Epithelial cell of umbilical artery (primary cell): ENCODE measurements around the gene GID4. TPM values are rescaled to one million over a fixed set of nuclear protein-coding genes. Genes with fewer than 3 reads are reported as not detected.

Experiments
- total RNA-seq: library from RNA; depleted of rRNA; stranded (reverse); fragments of >200 nt; gene quantifications from 2 replicates; pipeline ENCODE4 v1.2.3, GENCODE V29; 2014

GID4 gene
- 3.9 and 5.8 TPM in 2 replicates for total RNA-seq

DNA sequence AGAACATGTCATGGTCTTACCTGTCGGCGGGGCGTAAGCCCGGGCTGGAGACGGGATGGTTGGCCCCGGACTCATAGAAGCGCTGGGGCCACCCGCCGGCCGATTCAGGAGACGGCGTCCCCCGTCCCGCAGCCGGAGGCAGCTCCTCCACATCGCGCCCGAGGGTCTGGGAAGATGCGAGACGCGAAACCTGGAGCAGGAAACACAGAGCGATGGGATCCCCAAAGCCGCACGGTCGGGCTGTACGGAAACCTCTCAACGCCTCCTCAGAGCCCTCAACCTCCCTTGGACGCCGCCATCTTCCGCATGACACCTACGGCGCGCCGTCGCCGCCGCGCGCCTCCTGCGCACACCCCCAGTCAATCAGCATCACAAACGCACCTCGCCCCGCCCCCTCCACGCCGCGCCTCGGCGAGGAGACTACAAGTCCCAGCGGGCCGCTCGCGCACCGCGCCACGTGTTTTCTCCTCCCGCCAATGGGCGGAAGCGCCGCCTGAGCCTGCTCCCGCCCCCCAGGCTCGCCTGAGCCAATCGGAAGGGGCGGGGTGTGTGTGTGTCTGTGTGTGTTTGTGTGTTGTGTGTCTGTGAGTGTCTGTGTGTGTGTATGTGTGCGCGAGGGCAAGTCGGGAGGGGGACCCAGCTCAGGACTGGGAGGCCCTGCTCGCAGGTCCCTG is at the start of gene GID4, which contains the start of gene ATPAF2:
GID4 (plus strand) TSS at position 548 of the 674 bp plus-strand sequence; CDS start at position 605, 57 bp downstream.
ATPAF2 (minus strand) TSS at position 308 of the 674 bp plus-strand sequence; CDS start at position 153, 155 bp downstream.

DNA sequence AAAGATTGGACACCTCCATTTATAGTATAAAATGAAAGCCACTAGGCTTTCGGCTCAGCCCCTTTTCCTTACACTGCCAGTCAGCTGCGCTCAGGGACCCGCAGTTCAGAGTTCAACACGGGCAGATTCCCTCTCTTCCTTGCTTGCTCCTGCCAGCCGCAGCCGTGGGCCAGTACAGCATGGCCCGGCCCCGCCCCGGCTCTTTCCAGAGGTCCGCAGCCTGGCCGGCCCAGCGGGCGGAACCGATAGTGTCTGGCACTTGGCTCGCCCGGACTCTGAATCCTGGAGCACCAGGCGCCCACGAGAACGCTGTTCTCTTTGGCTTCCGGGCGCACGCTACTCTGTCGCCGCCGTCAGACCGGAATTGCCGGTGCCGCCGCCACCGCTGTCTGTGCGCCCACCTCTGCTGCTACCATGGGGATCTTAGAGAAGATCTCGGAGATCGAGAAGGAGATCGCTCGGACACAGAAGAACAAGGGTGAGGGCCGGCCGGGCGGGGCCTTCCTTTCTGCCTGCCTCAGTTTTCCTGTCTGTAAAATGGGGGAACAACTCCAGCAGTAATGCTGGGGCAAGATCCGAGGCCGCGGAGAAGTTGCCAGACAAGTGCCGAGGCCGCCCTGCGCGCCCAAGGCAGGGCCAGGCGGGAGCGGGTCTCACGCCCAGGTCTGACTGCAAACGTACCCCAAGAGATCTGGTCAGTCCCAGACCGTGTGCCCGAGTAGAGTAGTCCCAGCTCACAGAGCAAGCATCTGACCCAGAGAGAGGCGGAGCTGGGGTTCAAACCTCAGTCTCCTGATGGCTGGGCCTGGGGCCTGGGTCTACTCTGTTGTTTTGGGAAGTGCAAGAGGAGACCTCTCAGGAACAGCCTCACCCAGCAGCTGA is 48.6 kb downstream of the GID4 start, which contains the start of gene DRG2:
DRG2 (plus strand) TSS at position 339 of the 882 bp plus-strand sequence; CDS start at position 415, 76 bp downstream.

DNA sequence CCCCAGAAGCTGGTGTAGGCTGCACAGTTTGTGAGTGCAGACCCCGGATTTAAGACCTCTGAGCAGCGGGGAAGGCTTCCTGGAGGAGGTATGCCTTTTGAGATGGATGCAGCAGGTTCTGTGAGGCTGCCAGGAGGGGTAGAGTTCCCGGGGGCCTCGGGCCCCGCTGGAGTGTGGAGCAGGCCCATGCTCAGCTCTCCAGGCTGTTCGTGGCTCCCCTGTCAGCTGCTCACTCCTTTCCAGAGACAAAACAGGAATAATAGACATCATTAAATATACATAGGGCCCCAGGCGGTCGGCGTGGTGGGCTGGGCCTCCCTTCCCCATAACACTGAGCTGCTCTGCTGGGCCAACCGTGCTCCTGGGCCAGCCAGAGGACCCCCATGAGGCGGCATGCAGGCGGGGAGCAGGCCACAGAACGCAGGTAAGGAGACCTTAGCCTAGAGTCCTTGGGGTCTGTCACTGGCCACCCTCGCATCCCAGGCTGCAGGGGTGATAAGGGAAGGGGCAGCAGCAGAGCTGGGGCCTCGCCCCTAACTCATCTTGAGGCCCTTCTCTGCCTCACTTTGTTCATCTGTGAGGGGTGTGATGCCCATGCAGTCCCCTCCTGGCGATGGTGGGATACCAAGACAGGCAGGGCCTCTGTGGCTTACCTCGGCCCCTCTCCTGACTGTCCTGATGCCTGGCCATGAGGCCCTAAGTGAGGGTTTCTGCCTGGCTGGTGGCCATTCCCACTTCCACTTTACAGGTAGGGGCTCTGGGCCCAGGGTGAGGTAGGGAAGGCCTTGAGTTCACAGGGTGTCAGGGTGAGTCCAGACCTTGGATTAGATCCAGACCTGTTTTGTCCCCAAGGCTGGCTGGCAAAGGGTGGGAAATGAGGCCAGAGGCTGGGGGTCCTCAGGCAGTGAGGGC is 69.4 kb downstream of the GID4 start, which contains the start of gene MYO15A:
MYO15A (plus strand) TSS at position 356 of the 912 bp plus-strand sequence. CDS start 10,045 bp downstream, outside the sequence.

Other genes starting within 250 kb of the GID4 start
- gene SREBF1, start 202.4 kb upstream of the GID4 start, total RNA-seq, result 22.2 and 26.3 TPM in 2 replicates
- 10.4 and 57.6 TPM in 2 replicates for gene TOM1L2, start 67.0 kb upstream of the GID4 start, total RNA-seq
- gene DRC3, start 66.5 kb upstream of the GID4 start, total RNA-seq, result 0.76 and 0.97 TPM in 2 replicates
- gene ATPAF2, start 240 bp upstream of the GID4 start, total RNA-seq, result 18.2 and 28.4 TPM in 2 replicates
- 36.4 and 49.4 TPM in 2 replicates for gene DRG2, start 48.5 kb downstream of the GID4 start, total RNA-seq
- gene MYO15A, start 69.3 kb downstream of the GID4 start, total RNA-seq, result 0.15 TPM in 1 of 2 replicates, not detected in the other
- gene ALKBH5, start 144.4 kb downstream of the GID4 start, total RNA-seq, result 80.9 and 83.4 TPM in 2 replicates
- gene LLGL1, start 186.2 kb downstream of the GID4 start, total RNA-seq, result 29.3 and 30.2 TPM in 2 replicates
- 318 and 345 TPM in 2 replicates for gene FLII, start 219.3 kb downstream of the GID4 start, total RNA-seq
- 9.0 and 11.4 TPM in 2 replicates for gene MIEF2, start 221.3 kb downstream of the GID4 start, total RNA-seq